ENCODE results near the gene TOGARAM2.

The TOGARAM2 gene

DNA sequence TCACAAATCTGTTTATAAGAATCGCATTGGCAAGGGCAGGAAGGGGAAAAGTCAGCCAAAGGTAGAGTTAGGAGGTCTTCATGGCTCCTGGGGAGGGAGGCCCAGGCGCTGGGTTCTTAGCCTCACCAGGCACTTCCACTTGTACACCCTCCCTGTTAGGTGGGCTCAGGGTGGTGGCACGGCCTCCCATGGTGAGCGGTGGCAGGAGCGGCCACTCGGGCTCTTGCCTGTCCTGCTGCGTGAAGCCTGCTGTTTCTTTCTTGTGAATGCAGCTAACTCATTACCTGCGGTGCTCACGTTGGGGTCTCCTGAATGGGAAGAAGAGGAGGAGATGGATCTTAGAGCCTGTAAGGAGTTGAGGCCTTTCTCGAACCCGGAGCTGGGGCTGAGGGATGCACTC lies 40.8 kb downstream of the TOGARAM2 start:
- H3K36me3 ChIP-seq (ENCODE audit: control insufficient read depth, insufficient read depth, low read length) = no peaks in the 10 kb centered on the region
- no peaks in the 10 kb centered on the region for H3K79me2 ChIP-seq
- TF ChIP-seq CTCF (IDR thresholded peaks at IDR 0.05) = no peak

DNA sequence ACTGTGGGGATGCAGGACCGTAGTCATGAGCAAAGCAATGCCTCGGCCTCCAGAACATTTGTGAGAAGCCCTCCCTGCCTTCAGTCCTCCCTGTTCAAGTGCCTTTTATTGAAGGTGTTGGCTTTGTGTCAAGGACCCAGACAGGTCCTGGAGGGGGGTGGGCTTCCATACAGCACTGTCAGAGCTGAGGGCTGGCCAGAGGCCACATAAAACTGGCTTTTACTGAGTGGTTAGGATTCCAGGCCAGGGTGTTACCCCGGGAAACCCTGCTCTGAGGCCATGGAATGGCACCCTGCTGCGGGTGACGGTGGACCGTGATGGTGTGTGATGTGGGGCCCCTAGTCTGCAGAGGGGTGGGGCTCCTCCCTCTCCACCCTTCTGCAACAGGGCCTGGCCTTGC lies 41.6 kb downstream of the TOGARAM2 start:
- Histone ChIP-seq H2AFZ (no peak overlapping the region), H3K27me3 (ENCODE audit: control insufficient read depth, insufficient read depth, low read length) (no peaks in the 10 kb centered on the region), H3K27ac (no peak overlapping the region), H3K36me3 (ENCODE audit: control insufficient read depth, insufficient read depth, low read length) (no peaks in the 10 kb centered on the region), H3K79me2 (no peaks in the 10 kb centered on the region), H3K4me1 (no peaks in the 10 kb centered on the region), H3K4me2 (ENCODE audit: low read length) (no peak overlapping the region), H3K9ac (no peak overlapping the region), H3K9me3 (ENCODE audit: control insufficient read depth, low read length) (no peaks in the 10 kb centered on the region), H3K4me3 (ENCODE audit: low read depth, low read length) (no peak overlapping the region)
- TF ChIP-seq CTCF (IDR thresholded peaks at IDR 0.05) = no peak

More for the DNA sequence above, 40.8 kb downstream of the TOGARAM2 start:
- Histone ChIP-seq H3K9ac (no peak overlapping the region), H3K9me3 (ENCODE audit: control insufficient read depth, low read length) (no peaks in the 10 kb centered on the region), H3K4me3 (ENCODE audit: low read depth, low read length) (no peak overlapping the region), H3K27ac (no peak overlapping the region), H3K27me3 (ENCODE audit: control insufficient read depth, insufficient read depth, low read length) (no peaks in the 10 kb centered on the region), H3K4me2 (ENCODE audit: low read length) (no peak overlapping the region), H3K4me1 (no peaks in the 10 kb centered on the region), H2AFZ (no peak overlapping the region)

DNA sequence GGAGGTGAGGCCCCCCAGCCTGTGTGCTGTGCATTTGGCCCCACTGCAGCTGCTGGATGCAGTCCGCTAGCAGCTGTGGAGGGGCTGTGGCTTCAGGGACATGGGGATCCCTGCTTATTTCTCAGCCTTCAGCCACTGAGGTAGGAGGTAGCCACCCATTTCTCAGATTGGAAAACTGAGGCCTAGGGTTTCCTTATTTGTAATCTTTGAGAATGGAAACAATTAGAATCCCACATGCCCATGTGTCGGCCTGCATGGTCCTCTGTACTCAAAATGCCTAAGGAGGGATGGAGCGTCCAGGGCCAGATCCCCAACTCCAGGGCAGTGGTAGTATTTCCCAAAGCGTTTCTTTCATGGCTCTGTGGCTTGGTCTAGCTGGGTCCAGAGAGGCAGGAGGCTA lies 42.1 kb downstream of the TOGARAM2 start:
- no peak overlapping the region for H3K4me3 ChIP-seq (ENCODE audit: low read depth, low read length)

GRCh38 chr2:29024882-29025430 lies 43.9 kb downstream of the TOGARAM2 start:
- no peak overlapping the region for H3K9ac ChIP-seq
- H3K79me2 ChIP-seq = no peaks in the 10 kb centered on the region
- no peak overlapping the region for H3K27ac ChIP-seq
- no peak overlapping the region for H3K4me3 ChIP-seq (ENCODE audit: low read depth, low read length)
- H3K4me2 ChIP-seq (ENCODE audit: low read length) = no peak overlapping the region
- no peaks in the 10 kb centered on the region for H3K9me3 ChIP-seq (ENCODE audit: control insufficient read depth, low read length)
- no peaks in the 10 kb centered on the region for H3K36me3 ChIP-seq (ENCODE audit: control insufficient read depth, insufficient read depth, low read length)
- H3K27me3 ChIP-seq (ENCODE audit: control insufficient read depth, insufficient read depth, low read length) = no peaks in the 10 kb centered on the region
- H2AFZ ChIP-seq = no peak overlapping the region
- TF ChIP-seq CTCF (IDR thresholded peaks at IDR 0.05) = no peak
- no peaks in the 10 kb centered on the region for H3K4me1 ChIP-seq

More for the DNA sequence above, 42.1 kb downstream of the TOGARAM2 start:
- H3K27me3 ChIP-seq (ENCODE audit: control insufficient read depth, insufficient read depth, low read length) = no peaks in the 10 kb centered on the region
- no peaks in the 10 kb centered on the region for H3K79me2 ChIP-seq
- H3K4me2 ChIP-seq (ENCODE audit: low read length) = no peak overlapping the region
- H3K9me3 ChIP-seq (ENCODE audit: control insufficient read depth, low read length) = no peaks in the 10 kb centered on the region
- H3K36me3 ChIP-seq (ENCODE audit: control insufficient read depth, insufficient read depth, low read length) = no peaks in the 10 kb centered on the region
- H3K9ac ChIP-seq = no peak overlapping the region
- H2AFZ ChIP-seq = no peak overlapping the region
- no peak for TF ChIP-seq CTCF (IDR thresholded peaks at IDR 0.05)
- no peaks in the 10 kb centered on the region for H3K4me1 ChIP-seq
- H3K27ac ChIP-seq = no peak overlapping the region

- H3K27ac ChIP-seq = no peak overlapping the region
- H3K36me3 ChIP-seq (ENCODE audit: control insufficient read depth, insufficient read depth, low read length) = no peaks in the 10 kb centered on the region
- no peaks in the 10 kb centered on the region for H3K27me3 ChIP-seq (ENCODE audit: control insufficient read depth, insufficient read depth, low read length)
- H3K4me1 ChIP-seq = no peaks in the 10 kb centered on the region
- H3K9me3 ChIP-seq (ENCODE audit: control insufficient read depth, low read length) = no peaks in the 10 kb centered on the region
- H3K4me2 ChIP-seq (ENCODE audit: low read length) = peak overlapping the region; percentile 4
- H3K79me2 ChIP-seq = no peaks in the 10 kb centered on the region
- no peak overlapping the region for H2AFZ ChIP-seq
- no peak overlapping the region for H3K4me3 ChIP-seq (ENCODE audit: low read depth, low read length)
- no peak overlapping the region for H3K9ac ChIP-seq
- TF ChIP-seq CTCF (IDR thresholded peaks at IDR 0.05) = no peak
Measured at GRCh38 chr2:29025711-29026110, 44.6 kb downstream of the TOGARAM2 start.
